NAMALWA (cell line): Measurements from ENCODE around the gene GNLY.
A peak's percentile ranks its signal among the peaks of the same experiment; 100 is the strongest.
"Not testable (repeated sequence)": the region's sequence is repeated elsewhere in the genome, so short reads cannot be mapped to it uniquely, and the experiment has no call there.

Experiments
- DNase-seq: peaks from one replicate; pipeline ENCODE4 v3.0.0-alpha.2; 2015; ENCODE audit warnings: low spot score

The GNLY gene

DNA sequence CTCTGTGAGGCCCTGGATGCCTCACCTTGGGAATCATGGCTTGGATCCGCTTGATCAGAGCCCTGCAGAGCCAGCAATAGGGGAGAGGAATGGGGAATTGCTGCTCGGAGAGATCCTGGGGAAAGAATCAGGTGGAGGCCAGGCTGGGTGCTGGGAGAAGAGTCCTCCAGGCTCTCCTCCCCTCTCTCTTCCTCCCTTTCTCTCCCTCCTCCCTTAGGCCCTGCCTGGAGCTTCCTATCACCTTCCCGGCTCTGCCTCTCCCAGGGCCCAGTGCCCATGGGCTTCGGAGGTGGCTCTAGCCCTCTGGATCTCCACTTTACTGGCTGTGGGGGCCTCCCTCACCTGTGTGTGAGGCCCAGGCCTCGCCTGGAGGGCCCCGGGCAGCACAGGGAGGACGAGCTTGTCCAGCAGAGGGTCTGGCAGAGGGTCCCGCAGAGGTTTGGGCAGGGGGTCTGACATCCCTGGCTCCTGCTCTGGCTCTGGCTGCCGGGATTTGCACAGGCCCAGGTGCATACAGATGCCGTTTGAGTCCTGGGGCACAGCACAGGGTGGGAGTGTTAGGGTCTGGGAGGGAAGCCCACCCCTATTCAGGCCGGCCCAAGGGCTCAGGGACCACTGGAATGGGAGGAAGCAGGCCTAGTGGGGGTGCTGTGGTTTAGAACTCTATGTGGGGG, 28.8 kb upstream of the GNLY start:
- no peak for DNase-seq

DNA sequence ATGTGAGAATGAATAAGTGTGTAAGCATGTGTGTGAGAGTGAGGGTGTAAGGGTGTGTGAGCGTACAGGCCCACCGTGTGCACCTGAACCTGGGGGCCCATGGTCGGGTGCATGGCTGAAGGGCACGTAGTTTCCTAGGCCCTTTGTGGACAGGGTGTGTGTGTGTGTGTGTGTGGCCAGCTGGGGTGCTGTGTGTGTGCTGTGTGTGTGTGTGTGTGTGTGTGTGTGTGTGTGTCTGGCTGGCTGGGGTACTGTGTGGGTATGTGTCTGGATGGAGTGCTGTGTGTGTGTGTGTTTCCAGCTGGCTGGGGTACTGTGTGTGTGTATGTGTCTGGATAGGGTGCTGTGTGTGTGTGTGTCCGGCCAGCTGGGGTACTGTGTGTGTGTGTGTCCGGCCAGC, 28.1 kb upstream of the GNLY start:
- no peak for DNase-seq

DNA sequence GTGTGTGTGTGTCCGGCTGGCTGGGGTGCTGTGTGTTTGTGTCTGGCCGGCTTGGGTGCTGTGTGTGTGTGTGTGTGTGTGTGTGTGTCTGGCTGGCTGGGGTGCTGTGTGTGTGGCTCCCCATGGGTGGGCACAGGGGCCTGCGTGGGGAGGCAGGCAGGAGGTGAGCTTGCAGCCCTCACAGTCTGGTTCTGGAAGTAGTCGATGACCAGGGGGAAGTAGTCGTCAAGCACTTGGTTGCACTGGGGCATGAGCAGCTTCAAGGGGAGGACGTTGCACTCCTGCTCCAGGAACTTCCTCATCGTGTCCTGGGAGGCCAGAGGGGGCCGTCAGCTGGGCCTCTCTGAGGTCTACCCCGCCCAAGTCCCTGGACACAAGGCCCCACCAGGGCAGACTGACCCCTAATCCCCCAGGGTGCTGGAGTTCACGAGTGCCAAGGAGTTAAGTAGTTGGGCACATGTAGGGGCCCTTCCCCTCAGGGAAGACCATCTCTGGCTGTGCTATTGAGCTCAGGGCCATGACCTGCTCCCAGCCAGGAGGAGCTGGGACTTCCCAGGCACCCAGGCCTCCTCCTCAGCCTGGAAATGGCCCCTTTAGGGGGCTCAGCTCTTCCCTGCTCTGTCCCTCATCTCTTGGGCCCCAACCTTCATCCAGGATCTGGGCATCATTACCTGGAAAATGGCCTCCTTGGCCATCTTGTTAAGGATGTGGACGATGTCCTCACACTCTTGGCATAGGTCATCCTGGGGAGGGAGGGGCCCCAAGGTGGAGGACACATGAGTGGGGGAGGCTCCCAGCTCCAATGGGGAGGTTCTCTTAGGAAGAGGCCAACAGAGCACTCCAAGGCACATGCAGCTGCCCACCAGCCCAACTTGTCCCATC, 27.5 kb upstream of the GNLY start:
- DNase-seq = no peak

DNA sequence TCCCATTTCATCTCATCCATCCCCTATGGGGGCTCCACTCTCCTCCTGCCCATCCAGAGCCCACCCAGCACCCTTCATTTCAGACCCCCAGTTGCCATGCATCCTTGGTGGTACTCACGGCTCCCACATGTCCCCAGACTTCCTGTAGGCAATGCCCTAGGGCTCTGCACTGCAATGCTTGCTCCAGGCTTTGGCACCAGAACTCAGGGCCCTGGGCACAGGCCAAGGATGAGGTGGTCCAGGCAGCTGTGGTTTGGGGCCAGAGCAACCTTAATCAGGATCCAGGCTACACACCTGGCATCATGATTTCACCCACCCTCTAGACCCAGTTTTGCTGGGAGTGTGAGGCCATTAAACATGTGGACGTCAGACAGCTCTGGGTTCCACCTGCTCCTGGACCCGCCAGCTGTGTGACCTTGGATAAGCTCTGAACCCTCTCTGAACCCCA, 26.6 kb upstream of the GNLY start:
- DNase-seq = no peak

DNA sequence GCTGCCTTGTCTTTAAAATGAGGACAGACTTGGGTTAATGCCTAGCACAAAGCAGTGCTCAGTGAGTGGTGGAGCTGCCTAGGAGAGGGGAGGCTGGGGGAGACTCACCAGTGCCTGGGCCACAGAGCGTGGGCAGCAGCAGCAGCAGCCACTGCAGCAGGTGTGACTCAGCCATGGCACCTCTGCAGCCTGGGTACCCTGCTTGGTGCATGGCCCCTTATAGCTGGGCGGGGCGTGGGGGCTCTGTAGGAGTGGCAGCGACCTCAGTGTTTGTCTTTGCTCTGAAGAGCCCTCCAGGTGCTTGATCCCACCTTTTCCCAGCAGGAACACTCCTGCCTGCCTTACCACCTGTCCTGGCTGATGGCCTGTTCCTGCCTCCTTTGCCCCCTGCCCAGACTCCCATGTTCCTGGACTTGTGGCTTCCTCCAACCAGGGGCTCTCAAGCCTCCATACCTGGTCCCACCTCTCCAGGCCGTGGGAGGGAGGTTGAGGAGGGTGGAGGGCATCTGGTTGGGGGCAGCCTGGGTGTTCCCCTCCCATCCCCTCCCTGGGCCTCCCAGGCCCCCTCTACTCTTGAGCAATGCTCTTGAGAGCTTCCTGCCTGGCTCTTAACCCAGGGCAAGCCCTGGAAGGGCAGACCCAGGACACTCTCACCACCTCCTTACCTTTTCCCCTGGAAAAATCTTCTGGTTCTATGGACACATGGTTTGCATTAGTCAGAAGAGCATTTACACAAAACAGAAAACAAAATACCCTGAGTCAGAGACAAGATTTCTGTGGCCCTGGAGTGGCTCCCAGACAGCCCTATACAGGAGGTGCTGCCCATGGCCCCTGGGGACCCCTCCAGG, 25.9 kb upstream of the GNLY start, which contains the start of gene SFTPB:
Gene SFTPB (minus strand): TSS at position 191 of the 848 bp plus-strand sequence. CDS start 16 bp downstream, at position 175.
- no peak for DNase-seq

DNA sequence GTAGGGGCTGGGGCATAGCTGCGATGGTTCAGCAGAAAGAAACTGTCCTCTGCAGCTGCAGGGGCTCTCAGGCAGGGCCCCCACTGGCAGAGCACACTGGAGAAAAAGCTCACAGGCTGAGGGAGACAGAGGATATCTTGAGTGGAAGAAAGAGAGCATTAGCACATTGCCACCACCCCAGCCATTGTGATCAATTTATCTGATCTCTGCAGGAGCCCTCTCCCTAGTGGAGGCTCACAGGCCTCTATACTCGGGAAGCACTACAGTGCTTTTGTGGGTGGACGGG, 25.4 kb upstream of the GNLY start:
- no peak for DNase-seq

DNA sequence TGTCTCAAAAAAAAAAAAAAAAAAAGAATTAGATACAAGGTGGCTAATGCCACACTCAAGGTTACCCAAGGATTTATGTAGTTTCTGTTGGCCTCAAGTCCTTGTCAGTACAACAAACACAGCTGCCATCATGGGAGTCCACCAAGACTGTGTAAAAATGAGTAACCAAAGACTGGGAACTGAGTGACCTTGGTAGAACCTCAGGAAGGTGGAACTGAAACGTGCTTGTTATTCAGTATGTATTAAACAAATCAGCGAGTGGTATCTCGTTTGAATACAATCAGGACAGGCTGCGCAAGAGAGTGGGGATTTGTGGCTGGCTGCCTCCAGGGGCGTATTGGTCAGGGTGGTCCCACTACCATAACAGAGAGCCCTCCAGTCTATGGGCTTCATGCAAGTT, 24.6 kb upstream of the GNLY start:
- no peak for DNase-seq

DNA sequence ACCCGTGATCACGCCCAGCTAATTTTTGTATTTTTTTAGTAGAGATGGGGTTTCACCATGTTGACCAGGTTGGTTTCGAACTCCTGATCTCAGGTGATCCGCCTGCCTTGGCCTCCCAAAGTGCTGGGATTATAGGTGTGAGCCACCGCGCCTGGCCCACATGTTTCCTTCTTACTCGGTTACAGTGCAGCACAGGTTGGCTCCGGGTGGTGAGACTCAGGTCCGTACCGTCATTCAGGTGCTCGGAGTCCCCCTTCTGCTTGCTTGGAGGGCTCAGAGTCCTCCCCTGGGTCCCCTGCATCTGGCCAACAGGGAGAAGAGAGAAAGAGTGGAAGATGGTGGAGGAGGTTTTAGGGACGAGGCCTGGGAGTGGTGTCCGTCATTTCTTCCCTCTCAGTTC, 23.7 kb upstream of the GNLY start:
- DNase-seq = not testable (repeated sequence)

DNA sequence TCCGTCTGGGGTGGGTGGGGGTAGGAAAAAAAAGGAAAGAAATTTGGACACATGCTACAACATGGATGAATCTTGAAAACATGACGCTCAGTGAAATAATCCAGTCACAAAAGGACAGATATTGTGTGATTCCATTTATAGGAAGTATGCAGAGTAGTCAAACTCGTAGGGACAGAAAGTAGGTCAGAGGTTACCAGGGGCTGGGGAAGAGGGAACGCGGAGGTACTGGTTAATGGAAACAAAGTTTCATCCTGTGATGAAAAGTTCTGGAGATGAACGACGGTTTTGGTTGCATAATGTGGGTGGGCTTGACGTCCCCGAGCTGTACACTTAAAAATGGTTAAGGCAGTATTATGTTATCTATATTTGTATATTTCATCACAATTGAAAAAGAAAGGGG, 21.7 kb upstream of the GNLY start:
- no peak for DNase-seq

DNA sequence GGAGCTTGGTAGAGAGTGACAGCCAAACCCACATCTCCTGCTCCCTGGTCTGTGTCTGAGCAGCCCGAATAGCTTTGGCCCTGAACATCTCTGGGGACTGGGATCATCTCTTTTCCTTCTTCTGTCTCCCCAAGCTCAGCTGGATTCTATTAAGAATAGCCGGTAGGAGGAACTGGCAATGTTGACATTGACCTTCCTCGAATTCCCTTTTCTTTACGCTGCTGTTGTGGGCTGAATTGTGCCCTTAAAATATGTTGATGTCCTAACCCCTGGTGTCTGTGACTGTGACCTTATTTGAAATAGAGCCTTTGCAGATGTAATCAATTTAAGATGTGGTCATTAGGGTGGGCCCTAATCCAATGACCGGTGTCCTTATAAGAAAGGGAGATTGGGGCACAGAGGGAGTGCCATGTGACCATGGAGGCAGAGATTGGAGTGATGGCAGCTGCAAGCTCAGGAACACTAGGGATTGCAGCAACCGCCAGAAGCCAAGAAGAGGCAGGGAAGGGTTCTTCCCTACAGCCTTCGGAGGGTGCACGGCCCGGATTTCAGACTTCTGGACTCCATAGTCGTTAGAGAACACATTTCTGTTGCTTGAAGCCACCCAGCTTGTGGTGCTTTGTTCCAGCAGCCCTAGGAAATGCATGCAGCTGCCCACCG, 20.3 kb upstream of the GNLY start:
- DNase-seq = no peak

DNA sequence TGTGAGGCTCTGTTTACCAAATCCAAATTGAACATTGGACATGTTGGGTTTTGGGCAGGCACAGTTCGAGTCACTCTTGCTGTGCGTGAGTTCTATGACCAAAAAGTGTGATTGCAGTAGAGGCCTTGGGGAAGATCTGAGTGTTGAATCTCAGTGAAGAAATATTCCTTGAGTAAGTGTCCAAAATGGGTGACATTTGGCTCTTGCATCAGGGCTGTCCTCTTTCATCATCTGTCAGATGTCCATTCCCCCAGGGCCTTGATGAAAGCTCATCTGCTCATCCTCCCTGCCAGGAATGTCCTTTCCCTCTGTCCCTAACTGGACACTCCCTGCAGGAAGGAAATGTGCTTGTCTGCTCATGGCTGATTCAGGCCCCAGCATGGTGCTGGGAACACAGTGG, 19.7 kb upstream of the GNLY start:
- no peak for DNase-seq

DNA sequence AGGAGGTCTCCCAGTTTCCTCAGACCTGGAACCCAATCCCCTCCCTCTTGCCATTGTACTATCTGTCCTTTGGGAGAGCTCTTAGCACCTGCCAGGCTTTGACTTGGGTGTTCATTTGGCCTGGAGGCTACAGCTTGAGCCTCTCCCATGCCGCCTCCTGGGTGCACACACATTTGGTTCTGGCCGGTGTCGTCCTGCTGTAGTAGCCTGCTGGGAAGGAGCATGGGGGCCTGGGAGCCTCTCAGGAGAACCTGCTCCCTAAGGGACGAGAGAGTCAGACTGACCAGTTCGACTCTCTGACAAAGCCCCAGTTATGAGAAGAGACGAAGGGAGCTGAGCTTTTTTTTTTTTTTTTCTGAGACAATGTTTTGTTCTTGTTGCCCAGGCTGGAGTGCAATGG, 18.7 kb upstream of the GNLY start:
- DNase-seq = no peak

DNA sequence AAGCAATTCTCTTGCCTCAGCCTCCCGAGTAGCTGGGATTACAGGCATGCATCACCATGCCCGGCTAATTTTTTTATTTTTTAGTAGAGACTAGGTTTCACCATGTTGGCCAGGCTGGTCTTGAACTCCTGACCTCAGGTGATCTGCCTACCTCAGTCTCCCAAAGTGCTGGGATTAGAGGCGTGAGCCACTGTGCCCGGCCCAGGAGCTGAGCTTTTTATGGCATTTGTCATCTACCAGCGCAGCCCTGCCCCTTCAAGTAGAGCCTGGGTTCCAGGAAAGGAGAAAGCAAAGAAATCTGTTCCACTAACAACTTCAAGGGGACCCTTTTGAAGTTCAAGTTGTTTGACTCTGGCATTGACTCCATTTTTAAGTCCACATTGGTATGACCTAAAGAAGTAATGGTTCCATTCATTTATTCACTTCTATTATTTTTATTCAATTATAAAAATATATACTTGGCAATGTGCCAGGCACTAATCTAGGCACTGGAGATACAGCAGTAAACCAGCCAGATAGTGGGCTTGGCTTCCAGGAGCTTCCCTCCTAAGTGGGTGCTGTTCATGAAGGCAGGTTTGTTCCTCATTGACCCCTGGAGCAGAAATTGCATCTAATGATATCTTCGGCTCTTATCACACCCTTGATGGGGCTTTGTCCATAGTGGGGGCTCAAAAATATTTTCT, 18.2 kb upstream of the GNLY start:
- no peak for DNase-seq

DNA sequence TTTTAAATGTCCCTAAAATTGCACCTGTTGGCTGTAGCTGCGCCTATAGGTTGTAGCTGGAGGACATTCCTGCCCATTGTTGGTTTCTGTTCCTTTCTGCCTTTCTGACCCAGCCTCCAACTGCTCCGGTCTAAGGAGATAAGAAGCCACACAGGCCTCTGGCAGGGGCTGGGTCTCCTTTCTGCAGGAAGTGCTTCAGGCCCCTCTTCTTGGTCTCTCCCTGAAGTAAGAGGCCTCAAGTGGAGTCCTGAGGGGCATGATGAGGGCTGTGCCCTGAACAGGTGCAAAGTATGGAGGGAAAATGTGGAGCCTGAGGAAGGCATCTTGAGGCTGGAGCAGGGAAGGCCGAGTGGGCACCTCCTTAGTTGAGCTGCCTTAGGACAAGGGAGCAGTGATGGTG, 15.8 kb upstream of the GNLY start:
- DNase-seq = no peak

DNA sequence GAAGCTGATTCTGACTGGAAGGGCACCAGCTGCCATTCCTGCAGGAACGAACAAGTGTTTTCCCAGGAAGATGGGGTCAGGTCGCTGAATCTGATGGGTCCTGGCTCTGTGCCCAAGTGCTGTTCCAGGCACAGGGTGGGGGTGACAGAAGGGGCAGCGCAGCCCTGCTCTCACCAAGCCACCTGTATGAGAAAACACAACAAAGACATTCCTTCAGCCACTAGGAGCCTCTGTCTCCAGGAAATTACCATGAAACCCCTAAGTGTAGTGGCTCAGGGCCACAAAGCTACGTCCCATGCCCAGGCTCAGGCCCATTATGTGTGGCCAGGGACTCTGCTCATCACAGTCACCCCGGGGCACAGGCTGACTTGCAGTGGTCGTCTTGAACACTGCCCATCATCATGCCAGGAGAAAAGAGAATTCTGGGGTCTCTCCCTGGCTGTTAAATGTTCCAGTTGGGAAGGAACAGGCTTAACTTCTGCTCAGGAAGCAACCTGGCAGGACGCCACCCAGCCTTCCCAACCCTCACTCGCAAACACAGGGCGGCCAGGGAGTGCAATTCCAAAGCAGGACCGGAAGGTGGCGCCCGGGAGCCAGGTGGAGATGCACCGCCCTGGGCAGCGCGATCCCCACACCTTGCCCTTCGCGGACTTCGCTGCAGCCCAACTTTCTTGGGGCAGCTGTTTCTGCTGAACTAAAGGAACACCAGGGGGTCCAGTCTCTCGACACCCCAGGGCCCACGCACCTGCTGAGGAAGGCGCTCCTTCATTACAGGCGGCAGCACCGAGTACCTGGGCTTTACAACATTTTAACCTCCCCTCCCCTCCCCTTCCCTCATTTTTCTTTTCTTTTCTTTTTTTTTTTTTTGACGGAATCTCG, 15.1 kb upstream of the GNLY start:
- peak; percentile 64 for DNase-seq

DNA sequence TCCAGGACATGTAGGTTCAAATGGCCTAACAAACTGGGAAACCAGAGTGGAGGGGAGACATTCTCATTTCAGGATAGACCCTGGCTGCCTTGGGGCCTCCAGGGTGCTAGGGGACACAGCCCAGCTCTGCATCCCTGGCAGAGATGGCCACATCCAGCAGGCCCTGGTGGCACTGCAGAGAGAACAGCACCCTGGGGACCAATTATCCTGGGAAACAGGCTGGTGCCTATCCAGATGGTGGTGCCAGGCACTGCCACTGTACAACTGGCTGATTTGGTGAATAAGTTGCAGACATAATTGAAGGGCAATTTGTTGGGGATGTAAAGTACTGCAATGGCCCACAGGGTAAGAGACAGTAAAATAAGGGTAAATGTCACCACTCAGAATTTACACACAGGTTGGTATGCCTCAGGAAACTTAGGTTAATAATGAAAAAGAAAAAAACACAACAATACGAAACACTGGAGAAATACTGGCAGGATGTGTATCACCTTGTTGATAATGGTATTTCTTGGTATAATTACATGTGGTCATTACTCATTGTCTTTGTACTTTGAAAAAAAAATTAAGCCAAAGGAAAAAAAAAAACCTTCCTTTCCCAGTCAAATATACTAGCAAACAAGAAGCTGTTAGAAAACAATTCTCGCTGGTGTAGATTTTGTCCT, 13.3 kb upstream of the GNLY start:
- no peak for DNase-seq

DNA sequence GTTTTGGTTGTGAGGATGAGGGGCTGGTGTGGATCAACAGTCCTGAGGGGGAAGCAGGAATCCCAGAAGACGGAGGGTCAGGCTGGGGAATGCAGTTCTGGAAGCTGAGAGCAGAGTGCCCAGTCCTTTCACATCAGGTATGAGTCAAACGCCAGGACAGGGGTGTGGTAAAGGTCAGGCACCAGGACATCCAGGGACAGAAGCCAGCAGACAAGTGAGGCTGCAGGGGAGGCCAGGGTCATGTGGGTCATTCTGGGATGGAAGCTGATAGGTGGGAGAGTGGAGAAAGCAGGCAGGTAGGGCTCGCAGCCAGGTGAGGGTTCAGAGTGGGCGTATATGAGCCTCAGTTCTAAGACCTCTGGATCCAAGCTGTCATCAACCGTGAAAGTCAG, 12.8 kb upstream of the GNLY start:
- no peak for DNase-seq

DNA sequence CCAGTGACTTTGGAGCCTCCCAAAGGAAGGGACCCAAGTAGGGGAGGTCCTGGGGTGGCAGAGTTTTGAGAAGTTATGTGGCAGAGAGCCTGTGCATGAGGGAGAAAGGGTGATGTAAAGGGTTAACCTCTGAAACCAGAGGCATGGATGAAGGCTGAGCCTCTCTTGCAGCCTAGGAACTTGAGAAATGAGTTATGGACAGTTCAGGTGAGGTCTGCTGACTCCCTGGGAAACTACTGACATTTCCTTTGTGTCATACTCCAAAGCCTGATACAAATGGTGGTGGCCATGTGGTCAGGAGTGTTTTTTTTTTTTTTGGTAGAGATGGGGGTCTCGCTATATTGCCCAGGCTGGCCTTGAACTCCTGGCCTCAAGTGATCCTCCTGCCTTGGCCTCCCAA, 12.4 kb upstream of the GNLY start:
- DNase-seq = no peak

DNA sequence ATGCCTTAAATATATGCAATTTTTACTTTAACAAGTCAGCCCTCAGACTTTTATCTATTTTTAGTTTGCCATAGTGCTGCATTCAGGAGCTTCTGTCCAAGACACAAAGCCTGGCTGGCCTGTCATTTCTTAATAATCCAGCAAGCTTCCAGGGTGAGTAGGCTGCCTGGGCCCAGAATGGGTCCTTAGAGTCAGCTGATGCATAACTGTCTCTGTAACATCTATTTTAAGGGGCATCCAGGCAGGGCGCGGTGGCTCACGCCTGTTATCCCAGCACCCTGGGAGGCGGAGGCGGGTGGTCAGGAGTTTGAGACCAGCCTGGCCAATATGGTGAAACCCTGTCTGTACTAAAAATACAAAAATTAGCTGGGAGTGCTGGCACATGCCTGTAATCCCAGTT, 11.8 kb upstream of the GNLY start:
- no peak for DNase-seq

DNA sequence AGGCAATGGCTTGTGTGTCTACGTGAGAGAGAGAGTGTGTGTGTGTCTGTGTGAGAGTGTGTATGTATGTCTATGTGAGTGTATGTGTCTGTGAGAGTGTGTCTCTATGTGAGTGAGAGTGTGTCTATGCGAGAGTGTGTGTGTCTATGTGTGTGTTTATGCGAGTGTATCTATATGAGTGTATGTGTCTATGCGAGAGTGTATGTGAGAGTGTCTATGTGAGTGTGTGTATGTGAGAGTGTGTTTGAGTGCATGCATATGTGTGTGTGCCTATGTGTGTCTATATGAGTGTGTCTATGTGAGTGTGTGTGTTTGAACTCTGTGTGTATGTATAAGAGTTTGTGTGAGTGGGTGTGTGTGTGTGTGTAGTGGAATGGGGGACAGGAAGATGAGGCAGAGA, 9.8 kb upstream of the GNLY start:
- DNase-seq = no peak
